ENCODE measurements around the gene CENPX. TPM values are rescaled to one million over a fixed set of nuclear protein-coding genes. Genes with fewer than 3 reads are reported as not detected.

Gene CENPX
- total and polyA plus RNA-seq, 4 experiments from 2014 or later = 33.4 to 70.8 (median 36.7) TPM

DNA sequence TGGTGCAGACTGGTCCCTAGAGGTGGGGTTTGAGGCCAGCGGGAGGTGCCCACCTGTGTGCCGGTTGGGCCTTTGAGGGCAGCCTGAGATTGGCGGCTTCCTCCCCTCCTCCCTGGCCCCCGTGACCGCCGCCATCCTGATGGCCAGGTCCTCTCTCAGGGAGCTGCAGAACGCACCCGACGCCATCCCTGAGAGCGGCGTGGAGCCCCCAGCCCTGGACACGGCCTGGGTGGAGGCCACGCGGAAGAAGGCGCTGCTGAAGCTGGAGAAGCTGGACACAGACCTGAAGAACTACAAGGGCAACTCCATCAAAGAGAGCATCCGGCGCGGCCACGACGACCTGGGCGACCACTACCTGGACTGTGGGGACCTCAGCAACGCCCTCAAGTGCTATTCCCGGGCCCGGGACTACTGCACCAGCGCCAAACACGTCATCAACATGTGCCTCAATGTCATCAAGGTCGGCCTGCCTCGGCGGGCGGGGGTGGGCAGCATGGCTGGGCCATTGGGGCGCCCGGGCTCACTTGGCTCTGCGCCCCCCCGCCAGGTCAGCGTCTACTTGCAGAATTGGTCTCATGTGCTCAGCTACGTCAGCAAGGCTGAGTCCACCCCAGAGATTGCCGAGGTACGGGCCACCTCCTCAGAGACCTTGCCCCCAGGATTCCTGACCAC, 31.8 kb upstream of the CENPX start:
- ChIA-PET CTCF (ENCODE audit: partially characterized antibody) (no interaction called here), POLR2A (ENCODE audit: partially characterized antibody) (interaction anchor here (1.1 to 5.3 kb wide), 3 partner anchors 11 to 72 kb away, joined by 3 to 26 read pairs (median 8); partner anchors contain the start of genes DCXR and DUS1L)
- Histone ChIP-seq H3K27ac (ENCODE audit: low read depth, low read length) (no peak overlapping the region), H3K36me3 (ENCODE audit: insufficient read depth, low read length) (peaks cover 29% of the 10 kb centered on the region), H3K4me3 (ENCODE audit: low read length in 2 of 2) (no peak overlapping the region), H3K4me1 (ENCODE audit: insufficient read depth, low read length) (peaks cover 31% of the 10 kb centered on the region), H3K9me3 (ENCODE audit: control insufficient read depth in 1 of 2, low read length in 2 of 2) (no peaks in the 10 kb centered on the region), H3K27me3 (ENCODE audit: insufficient read depth, low read length) (no peaks in the 10 kb centered on the region)
- Mint-ChIP-seq H3K9me3 (peaks cover 0 to 4% (median 0%) of the 10 kb centered on the region in 8 donors), H3K27ac (peak overlapping the region in 2 of 7 donors; percentile 30 to 71), H3K4me3 (peak overlapping the region in 3 of 8 donors; percentile 38 to 78 (median 63)), H3K4me1 (peaks cover 3 to 22% (median 8%) of the 10 kb centered on the region in 4 donors), H3K36me3 (peaks cover 0 to 29% of the 10 kb centered on the region in 2 donors), H3K27me3 (no peaks in the 10 kb centered on the region)
- DNase-seq = peak in 1 of 5 donors; percentile 26
- intact Hi-C loops (cut with micrococcal nuclease) = loop anchor here (5.0 kb wide), 1 partner anchor 43 kb away; the partner anchor contains the start of gene FASN

DNA sequence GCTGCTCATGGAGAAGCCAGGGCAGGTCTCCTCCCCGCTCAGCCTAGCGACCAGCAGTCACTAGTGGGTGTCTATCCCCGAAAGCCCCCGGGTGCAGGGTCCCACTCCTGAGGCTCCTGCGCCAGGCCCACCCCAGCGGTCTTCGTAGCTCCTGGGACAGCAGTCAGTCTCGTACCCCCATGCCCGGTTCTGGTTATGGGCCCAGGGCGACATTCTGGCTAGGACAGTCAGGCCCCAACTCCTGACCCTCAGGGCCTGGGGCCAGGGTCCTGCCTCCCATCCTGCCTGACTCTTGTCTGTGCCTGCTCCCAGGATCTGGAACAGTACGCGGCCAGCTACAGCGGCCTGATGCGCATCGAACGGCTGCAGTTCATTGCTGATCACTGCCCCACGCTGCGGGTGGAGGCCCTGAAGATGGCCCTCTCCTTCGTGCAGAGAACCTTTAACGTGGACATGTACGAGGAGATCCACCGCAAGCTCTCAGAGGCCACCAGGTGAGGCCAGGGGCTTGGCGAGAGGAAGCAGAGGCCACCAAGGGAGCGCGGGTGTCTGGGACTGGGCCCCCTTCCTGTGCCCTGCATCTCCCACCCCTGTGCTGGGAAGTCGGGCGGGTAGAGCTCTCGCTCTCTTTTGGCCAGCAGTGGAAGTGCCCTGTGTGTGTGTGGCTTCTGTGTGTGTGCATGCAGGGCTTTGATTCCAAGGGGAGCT, 31.0 kb upstream of the CENPX start:
- no peak overlapping the region for H3K27ac ChIP-seq (ENCODE audit: low read depth, low read length)
- H3K27me3 ChIP-seq (ENCODE audit: insufficient read depth, low read length) = no peaks in the 10 kb centered on the region
- peaks cover 0 to 26% of the 10 kb centered on the region in 2 donors for H3K36me3 Mint-ChIP-seq
- no peaks in the 10 kb centered on the region for H3K9me3 ChIP-seq (ENCODE audit: control insufficient read depth in 1 of 2, low read length in 2 of 2)
- no peak overlapping the region for H3K4me3 ChIP-seq (ENCODE audit: low read length in 2 of 2)
- peak overlapping the region; percentile 58 to 84 (median 76) for H3K4me3 Mint-ChIP-seq
- peak overlapping the region in 3 of 7 donors; percentile 29 to 77 (median 57) for H3K27ac Mint-ChIP-seq
- H3K4me1 Mint-ChIP-seq = peaks cover 3 to 22% (median 8%) of the 10 kb centered on the region in 4 donors
- ChIA-PET POLR2A (ENCODE audit: partially characterized antibody) (interaction anchor here (1.6 to 5.3 kb wide), 3 partner anchors 12 to 16 kb away, joined by 8 to 27 read pairs (median 26); partner anchors contain the start of genes DCXR and DUS1L), CTCF (ENCODE audit: partially characterized antibody) (interaction anchor here (1.9 kb wide), 1 partner anchor 16 kb away, joined by 8 read pairs; the partner anchor contains the start of gene DCXR)
- intact Hi-C loops (cut with micrococcal nuclease) = loop anchor here (5.0 kb wide), 1 partner anchor 44 kb away; the partner anchor contains the start of gene FASN
- DNase-seq = no peak
- H3K36me3 ChIP-seq (ENCODE audit: insufficient read depth, low read length) = peaks cover 29% of the 10 kb centered on the region
- H3K4me1 ChIP-seq (ENCODE audit: insufficient read depth, low read length) = peaks cover 31% of the 10 kb centered on the region
- peaks cover 0 to 4% (median 0%) of the 10 kb centered on the region in 8 donors for H3K9me3 Mint-ChIP-seq
- no peaks in the 10 kb centered on the region for H3K27me3 Mint-ChIP-seq

DNA sequence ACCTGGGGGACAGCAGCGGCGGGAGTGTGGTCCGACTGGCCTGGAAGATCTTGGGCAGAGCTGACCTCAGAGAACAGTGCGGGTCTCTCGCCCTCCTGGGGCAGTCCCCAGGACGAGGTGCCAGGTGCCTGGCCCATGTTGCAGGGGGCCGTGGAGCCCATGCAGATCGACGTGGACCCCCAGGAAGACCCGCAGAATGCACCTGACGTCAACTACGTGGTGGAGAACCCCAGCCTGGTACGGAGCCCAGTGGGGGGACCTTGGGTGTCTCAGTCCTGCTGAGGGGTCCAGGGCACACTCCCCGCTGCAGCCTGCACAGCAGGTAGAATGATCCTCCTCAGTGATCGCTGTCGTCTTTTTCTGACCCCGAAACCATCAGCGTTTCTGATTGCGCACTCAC, 30.5 kb upstream of the CENPX start:
- Histone ChIP-seq H3K36me3 (ENCODE audit: insufficient read depth, low read length) (peaks cover 29% of the 10 kb centered on the region), H3K27me3 (ENCODE audit: insufficient read depth, low read length) (no peaks in the 10 kb centered on the region), H3K9me3 (ENCODE audit: control insufficient read depth in 1 of 2, low read length in 2 of 2) (no peaks in the 10 kb centered on the region), H3K4me1 (ENCODE audit: insufficient read depth, low read length) (peaks cover 31% of the 10 kb centered on the region), H3K4me3 (ENCODE audit: low read length in 2 of 2) (no peak overlapping the region), H3K27ac (ENCODE audit: low read depth, low read length) (no peak overlapping the region)
- Mint-ChIP-seq H3K27ac (peak overlapping the region in 5 of 7 donors; percentile 15 to 70 (median 42)), H3K36me3 (peaks cover 0 to 25% of the 10 kb centered on the region in 2 donors), H3K4me3 (peak overlapping the region; percentile 58 to 84 (median 76)), H3K4me1 (peaks cover 3 to 22% (median 8%) of the 10 kb centered on the region in 4 donors), H3K9me3 (peaks cover 0 to 4% (median 0%) of the 10 kb centered on the region in 8 donors), H3K27me3 (no peaks in the 10 kb centered on the region)
- ChIA-PET CTCF (ENCODE audit: partially characterized antibody) (interaction anchor here (0.6 to 1.9 kb wide), 2 partner anchors 15 to 442 kb away, joined by 3 to 8 read pairs; partner anchors contain the start of gene DCXR), POLR2A (ENCODE audit: partially characterized antibody) (interaction anchor here (1.1 to 5.3 kb wide), 3 partner anchors 13 to 24 kb away, joined by 3 to 27 read pairs (median 26); partner anchors contain the start of genes DCXR and DUS1L)
- no peak for DNase-seq
- intact Hi-C loops (cut with micrococcal nuclease) = loop anchor here (5.0 kb wide), 1 partner anchor 44 kb away; the partner anchor contains the start of gene FASN

DNA sequence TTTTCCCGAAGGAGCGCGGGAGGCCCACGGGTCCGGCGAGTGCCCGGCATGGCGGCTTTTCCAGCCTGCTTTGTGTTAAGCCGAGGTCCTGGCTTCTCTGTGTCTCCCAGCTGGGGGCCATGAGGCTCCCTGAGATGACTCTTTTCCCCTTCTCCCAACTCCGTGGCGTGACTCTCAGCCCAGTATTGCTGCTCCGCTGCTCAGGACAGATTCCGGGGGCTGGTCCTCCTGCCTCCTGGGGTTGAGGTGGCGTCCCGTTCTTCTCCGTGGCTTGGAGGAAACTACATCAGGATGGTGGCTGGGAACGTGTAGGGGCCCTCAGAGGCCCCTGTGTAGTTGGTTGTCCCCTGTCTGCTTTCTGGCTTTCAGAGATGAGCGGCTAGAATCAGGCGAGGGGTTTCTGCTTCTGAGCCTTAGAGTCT, 30.0 kb upstream of the CENPX start:
- Mint-ChIP-seq H3K36me3 (peaks cover 0 to 22% of the 10 kb centered on the region in 2 donors), H3K4me1 (peaks cover 3 to 22% (median 9%) of the 10 kb centered on the region in 4 donors), H3K9me3 (peaks cover 0 to 2% (median 0%) of the 10 kb centered on the region in 8 donors), H3K27ac (peak overlapping the region in 6 of 7 donors; percentile 29 to 90 (median 67)), H3K27me3 (no peaks in the 10 kb centered on the region), H3K4me3 (peak overlapping the region; percentile 75 to 84 (median 80))
- Histone ChIP-seq H3K4me3 (ENCODE audit: low read length in 2 of 2) (peak overlapping the region; percentile 29 to 69), H3K9me3 (ENCODE audit: control insufficient read depth in 1 of 2, low read length in 2 of 2) (no peaks in the 10 kb centered on the region), H3K4me1 (ENCODE audit: insufficient read depth, low read length) (peaks cover 31% of the 10 kb centered on the region), H3K36me3 (ENCODE audit: insufficient read depth, low read length) (peaks cover 29% of the 10 kb centered on the region), H3K27ac (ENCODE audit: low read depth, low read length) (peak overlapping the region; percentile 55), H3K27me3 (ENCODE audit: insufficient read depth, low read length) (no peaks in the 10 kb centered on the region)
- CTCF ChIA-PET (ENCODE audit: partially characterized antibody) = interaction anchor here (0.6 to 1.9 kb wide), 2 partner anchors 15 to 443 kb away, joined by 3 to 8 read pairs; partner anchors contain the start of gene DCXR
- no peak for DNase-seq
- intact Hi-C loops (cut with micrococcal nuclease) = loop anchor here (5.0 kb wide), 1 partner anchor 45 kb away; the partner anchor contains the start of gene FASN
- POLR2A ChIA-PET (ENCODE audit: partially characterized antibody) = interaction anchor here (0.8 to 5.3 kb wide), 6 partner anchors 13 to 46 kb away, joined by 3 to 27 read pairs (median 6); partner anchors contain the start of genes DCXR, DUS1L, FASN and RAC3

DNA sequence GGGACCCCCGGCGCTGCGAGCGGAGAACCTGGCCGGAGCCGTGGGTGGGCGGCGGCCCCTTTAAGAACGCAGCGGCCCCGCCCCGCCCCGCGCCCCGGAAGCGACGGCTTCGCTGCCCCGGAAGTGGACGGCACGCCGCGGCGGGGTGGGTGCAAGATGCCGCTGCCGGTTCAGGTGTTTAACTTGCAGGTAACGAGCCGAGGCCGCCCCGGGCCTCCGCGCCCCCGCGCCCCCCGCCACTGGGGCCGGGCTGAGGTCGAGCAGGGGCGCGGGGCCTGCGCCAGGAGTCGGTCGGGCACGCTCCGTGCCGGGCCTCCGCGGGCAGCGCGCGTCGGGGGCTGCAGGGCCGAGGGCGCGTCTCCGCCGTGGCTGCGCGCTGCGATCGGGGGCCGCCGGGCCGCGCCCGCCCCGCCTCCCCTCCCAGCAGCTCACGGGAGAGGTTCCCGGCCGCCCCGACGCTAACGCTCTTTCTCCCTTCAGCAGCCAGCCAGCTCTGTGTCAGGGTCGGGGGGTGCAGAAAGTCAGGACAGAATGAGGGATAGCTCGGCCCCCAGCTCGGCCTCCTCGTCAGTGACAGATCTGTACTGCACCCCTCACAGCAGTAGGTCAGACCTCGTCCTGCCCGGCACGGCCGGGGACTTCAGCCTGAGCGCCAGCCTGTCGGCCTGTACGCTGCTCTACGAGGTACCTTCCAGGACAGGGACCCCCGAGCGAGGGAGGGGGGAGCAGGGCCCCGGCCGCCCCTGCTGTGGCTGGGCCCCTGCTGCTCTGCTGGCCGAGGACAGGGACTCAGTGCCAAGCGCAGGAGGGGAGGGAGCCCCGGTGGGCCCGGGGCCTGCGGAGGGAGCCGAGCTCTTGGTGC, 29.3 kb upstream of the CENPX start, which contains the start of the genes GPS1 and RFNG:
Gene GPS1, plus strand, starts transcription at position 123 of the 862 bp plus-strand sequence. Its CDS starts 34 bp downstream, at position 157.
Gene RFNG, minus strand, starts transcription at position 36 of the 862 bp plus-strand sequence. CDS start 45 bp downstream, outside the sequence.
- Histone ChIP-seq H3K4me3 (ENCODE audit: low read length in 2 of 2) (peak within 1 kb of the TSS; percentile 29 to 69), H3K27me3 (ENCODE audit: insufficient read depth, low read length) (no peaks in the 10 kb centered on the region), H3K36me3 (ENCODE audit: insufficient read depth, low read length) (peaks cover 29% of the 10 kb centered on the region), H3K27ac (ENCODE audit: low read depth, low read length) (peak within 1 kb of the TSS; percentile 55), H3K4me1 (ENCODE audit: insufficient read depth, low read length) (peaks cover 31% of the 10 kb centered on the region), H3K9me3 (ENCODE audit: control insufficient read depth in 1 of 2, low read length in 2 of 2) (no peaks in the 10 kb centered on the region)
- Mint-ChIP-seq H3K9me3 (peaks cover 0 to 2% (median 0%) of the 10 kb centered on the region in 8 donors), H3K27me3 (no peaks in the 10 kb centered on the region), H3K27ac (peak within 1 kb of the TSS; percentile 38 to 91 (median 87)), H3K36me3 (peaks cover 3 to 25% of the 10 kb centered on the region in 2 donors), H3K4me3 (peak within 1 kb of the TSS; percentile 79 to 91 (median 84)), H3K4me1 (peaks cover 3 to 22% (median 11%) of the 10 kb centered on the region in 4 donors)
- CTCF ChIA-PET (ENCODE audit: partially characterized antibody) = interaction anchor here (1.9 kb wide), 1 partner anchor 14 kb away, joined by 8 read pairs; the partner anchor contains the start of gene DCXR
- POLR2A ChIA-PET (ENCODE audit: partially characterized antibody) = interaction anchor here (0.8 to 5.3 kb wide), 12 partner anchors 14 to 240 kb away, joined by 3 to 27 read pairs (median 5); partner anchors contain the start of genes CENPX, DCXR, DUS1L and FASN
- peak; percentile 77 to 79 (median 78) for DNase-seq
- intact Hi-C loops (cut with micrococcal nuclease) = loop anchor here (1.0 to 5.0 kb wide), 3 partner anchors 13 to 45 kb away; partner anchors contain the start of genes DCXR, DUS1L and FASN
